GM15510 (cell line): ENCODE data around the gene KIF26B.

Experiments used
- POLR2A ChIP-seq: IDR thresholded peaks from 3 replicates; pipeline ENCODE4 v1.6.1; 2011; ENCODE audit warnings: borderline replicate concordance; ENCODE audit not compliant: insufficient read length; ENCODE audit errors: extremely low read depth

KIF26B gene

DNA sequence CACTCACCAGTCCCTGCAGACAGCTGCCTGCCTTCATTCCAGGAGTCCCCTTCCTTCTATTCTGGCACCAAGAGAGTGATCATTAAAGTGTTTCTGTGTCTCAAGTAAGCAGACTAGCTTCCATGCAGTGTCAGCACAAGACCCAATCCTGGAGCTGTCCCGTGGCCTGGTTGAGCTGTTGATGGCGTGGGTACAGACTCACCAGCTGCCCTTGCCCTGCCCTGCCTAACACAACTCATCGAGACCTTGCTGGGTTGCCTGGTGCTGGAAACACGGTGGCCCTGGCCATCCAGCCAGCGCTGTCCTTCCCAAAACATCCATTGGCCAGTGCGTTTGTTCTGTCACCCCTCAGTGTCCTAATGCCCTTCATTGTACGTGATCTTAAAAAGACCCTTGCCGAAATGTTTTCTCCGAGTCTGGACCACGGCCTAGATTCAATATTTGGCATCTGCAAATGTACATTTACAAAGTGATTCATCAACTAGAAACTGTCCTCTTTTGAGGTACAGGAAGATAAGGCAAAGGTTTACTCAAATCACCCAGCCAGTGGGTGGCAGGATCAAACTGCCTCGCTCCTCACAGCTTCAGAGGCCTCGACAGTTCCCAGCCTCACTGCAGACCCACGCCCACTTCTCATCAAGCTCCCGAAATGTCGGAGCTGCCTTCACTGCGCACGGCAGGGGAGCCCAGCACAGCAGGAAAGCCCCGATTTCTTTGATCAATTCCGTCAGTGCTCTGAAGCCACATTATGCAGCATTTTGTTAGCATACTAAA, 494.2 kb downstream of the KIF26B start:
- no peak for TF ChIP-seq POLR2A

GRCh38 chr1:245649666-245650065, 494.9 kb downstream of the KIF26B start:
- TF ChIP-seq POLR2A, result no peak

DNA sequence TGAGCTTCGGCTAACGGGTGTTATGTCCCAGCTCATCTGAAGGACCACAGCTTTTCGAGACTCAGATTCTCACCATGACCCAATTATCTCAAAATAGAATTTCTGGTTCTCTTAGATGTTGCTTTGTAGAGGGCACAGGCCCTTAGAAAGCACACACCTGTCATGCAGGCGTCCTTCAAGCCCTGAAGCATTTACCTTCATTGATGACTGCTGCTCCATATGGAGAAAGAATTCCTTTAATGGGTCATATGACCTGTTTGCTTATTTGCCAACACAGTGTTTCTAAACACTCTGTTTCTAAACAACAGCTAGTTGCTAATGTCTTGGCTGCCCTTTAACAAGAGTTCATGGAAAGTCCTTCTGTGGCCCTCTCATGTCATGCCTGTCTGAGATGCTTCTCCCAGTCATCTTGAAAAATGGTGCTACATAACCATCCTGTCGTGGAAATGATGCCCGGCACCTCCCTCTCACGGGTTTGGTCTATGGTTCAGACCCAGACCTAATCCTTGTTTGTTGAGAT, 495.7 kb downstream of the KIF26B start:
- TF ChIP-seq POLR2A, result no peak

- TF ChIP-seq POLR2A, result no peak
These were observed 496.3 kb downstream of the KIF26B start for GRCh38 chr1:245651093-245651492.

GRCh38 chr1:245652116-245652515, 497.3 kb downstream of the KIF26B start:
- TF ChIP-seq POLR2A, result no peak

DNA sequence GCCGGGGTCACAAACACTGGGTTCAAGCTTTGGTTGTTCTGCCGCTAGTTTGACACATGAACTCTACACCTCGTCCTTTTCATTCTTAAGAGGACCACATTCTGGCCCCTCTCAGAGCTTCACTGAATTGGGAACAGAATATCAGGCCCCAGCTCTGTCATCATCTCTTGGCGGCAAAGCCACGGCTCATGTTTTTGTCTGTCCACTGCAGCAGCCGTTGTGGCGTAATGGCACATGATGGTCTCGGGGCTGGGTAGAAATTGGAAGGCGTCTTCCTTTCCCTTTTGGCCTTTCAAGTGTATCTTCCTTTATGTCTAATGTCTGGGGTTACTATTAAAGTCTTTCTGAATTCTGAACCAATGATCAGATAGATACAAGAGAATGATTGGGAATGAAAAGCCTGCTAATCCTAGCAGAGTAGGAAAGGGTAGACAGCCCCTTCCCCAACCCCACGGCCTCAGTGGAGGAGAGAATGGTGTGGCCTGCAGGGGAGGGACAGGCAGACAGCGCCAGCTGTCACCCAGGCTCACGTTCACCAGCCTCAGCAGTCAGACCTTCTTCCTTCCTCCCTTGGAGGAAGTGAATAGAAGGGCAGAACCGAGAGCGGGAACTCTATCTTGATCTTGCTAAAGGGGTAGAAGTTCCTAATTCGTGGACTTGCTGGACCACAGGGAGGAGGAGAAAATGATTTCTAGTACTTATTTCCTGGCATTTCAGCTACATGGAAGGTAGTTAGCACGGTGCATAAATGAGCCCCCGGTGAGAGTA, 498.1 kb downstream of the KIF26B start:
- TF ChIP-seq POLR2A, result no peak

DNA sequence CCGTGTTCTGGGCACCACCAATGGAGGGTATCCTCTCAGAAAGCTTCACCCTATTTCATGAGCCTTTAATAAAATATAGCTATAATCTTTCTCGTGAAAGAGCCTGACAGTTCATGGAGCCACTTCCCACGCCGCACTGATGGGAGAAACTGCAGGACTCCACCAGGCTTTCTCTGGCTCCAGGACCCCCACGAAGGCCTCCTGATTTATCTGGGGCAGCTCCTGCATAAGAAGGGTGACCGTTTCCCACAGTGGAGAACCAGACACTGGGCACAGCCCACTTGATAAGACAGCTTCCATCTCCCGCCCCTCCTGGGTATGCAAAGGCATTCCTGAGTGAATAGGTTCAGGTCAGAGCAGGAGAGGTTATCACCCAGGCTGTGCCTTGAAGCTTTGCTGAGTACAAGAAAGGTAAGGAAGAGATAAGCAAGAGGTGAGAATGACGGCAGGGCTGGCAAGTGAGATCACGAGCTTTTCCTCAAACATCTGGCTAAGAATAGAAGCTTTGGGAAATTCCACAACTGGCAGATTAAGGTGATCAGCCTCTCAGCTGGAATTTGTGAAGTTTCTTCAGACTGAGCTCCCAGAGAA, 499.8 kb downstream of the KIF26B start:
- TF ChIP-seq POLR2A, result no peak

DNA sequence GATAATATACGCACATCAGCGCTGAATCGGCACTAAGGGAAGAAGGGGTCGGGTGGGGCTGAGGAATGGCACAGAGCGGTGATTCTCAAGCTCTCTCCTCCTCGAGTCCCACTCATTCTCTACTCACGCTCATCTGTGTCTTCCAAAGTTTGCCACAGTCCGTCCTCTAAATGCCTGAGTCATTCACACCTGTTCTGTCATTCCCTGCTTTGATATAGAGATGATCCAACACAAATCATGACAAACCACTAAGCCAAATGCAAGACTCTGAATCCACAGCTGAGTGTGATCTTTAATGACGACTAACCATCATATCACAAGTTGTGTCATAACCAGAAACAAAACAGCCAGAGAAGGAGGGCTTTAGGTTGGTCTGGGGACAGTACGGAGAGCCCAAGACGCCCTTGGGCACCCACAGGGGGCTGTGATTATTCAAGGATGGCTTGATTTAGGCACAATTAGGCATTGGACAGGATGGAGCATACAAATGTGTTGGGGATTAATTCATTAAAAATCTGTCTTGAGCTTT, 501.5 kb downstream of the KIF26B start:
- no peak for TF ChIP-seq POLR2A

DNA sequence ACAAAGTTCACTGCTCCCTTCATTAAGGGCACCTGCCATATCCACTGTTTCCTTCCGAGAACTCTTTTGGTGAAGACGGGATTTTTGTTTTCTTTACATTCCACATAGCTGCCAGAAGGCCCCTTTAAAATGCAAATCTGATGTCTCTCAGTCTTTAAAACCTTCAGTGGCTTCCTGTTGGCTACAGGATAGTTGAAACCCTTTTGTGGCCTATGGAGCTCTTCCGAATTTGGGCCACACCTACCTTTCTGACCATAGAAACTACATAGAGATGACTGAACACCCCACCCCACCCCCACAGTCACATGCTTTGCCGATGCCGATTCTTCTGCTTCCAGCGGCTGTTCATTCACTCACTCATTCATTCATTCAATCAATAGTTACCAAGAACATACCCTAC, 502.6 kb downstream of the KIF26B start:
- no peak for TF ChIP-seq POLR2A

DNA sequence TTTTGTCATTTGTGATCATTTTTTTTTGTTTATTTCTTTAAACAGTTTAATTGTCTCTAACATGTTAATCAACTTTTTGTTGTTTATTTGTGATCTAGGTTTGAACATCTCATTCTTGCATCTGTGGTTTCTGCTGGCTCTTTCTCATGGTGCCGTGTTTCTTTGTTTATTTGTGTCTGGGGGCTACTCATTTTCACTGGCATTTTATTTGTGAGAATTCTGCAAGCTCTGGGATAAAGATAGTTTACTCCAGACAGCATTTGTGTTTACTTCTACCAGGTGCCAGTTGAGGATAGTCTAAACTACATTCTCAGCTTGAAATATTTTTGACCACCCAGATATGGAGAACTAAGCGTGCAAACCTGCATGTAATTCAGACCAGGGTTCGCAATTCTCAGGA, 508.6 kb downstream of the KIF26B start:
- TF ChIP-seq POLR2A, result no peak

DNA sequence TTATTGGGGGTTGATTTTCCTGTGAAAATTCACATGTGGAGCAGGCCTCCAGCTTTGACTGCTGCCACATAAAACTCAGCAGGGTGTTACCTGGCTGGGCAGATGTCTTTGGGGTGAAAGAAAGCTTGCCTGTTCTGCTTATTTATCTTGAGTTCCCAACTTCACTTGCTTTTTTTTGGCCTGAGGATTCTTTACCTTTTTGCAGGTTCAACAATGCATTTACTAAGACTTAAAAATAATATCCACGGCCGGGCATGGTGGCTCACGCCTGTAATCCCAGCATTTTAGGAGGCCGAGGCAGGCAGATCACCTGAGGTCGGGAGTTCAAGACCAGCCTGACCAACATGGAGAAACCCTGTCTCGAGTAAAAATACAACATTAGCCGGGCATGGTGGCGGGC, 509.1 kb downstream of the KIF26B start:
- no peak for TF ChIP-seq POLR2A

- TF ChIP-seq POLR2A, result no peak
These were observed 511.6 kb downstream of the KIF26B start for GRCh38 chr1:245666412-245666811.

DNA sequence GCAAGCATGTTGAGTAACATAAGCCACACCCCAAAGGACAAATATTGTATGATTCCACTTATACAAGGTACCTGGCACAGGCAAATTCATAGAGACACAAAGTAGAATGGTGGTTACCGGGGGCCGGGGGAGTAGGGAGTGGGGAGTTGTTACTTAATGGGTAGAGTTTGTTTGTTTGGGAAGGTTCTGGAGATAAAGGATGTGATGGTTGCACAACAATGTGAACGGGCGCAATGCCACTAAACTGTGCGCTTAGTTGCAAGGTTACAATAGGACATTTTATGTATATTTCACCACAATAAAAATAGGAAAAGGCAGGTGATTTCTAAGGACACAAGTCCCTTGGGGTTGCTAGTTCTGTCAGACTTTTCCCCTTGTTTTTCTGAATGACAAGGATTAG, 516.6 kb downstream of the KIF26B start:
- no peak for TF ChIP-seq POLR2A

DNA sequence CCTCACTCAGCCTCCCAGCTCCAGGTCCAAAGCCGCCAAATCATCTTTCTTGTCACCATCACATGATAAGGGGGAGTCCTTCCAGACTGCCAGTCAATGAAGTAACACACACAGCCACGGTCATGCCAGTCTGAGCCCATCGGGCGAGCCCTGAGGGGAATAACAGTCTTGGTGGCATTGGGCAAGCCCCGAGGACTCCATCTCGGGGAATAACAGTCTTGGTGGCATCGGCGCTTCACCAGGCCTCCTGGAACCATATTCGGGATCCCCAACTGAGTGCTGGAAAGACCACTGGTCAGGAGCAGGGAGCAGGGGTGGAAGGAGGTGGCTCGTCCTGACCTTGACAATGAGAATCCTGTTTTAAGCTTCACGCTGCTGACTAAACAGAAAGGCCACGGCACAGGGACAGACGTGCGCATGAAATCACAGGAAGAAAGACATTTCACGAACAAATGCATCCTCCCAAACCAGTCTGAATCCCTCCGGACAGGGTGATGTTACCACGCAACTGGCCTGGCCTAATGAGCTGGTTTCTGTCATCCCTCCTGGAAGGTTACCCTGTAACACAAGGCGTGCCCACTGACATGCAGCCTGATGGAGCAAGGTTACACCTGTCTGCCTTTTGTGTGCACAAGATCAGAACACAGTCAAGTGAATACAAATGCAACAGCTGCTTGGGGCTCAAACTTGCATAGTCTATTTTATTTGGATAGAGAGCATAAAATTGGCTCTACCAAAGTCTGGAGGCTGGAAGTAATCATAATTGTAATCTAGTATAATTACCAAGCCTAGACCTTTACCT, 517.4 kb downstream of the KIF26B start:
- no peak for TF ChIP-seq POLR2A
